ENCODE measurements around the gene SET.

GRCh38 chr9:128701227-128701854, 12.3 kb downstream of the SET start:
- TF ChIP-seq CTCF (conservative IDR thresholded peaks at IDR 0.05; ENCODE audit: low read length), result no peak
- no peak for TF ChIP-seq EZH2phosphoT487 (IDR thresholded peaks at IDR 0.05; ENCODE audit: borderline replicate concordance, low read depth, low read length)

All from OCI-LY7 (cell line).